Erythroblast (primary cell): ENCODE measurements around the gene PLCB4.

Source experiments
- GATA1 ChIP-seq: IDR thresholded peaks from 2 replicates; pipeline ENCODE4 v1.6.1; 2011; ENCODE audit warnings: low read depth, mild to moderate bottlenecking, control low read depth, low read length, moderate library complexity
- POLR2A ChIP-seq: IDR thresholded peaks from 2 replicates; pipeline ENCODE4 v1.6.1; 2011; ENCODE audit warnings: mild to moderate bottlenecking, low read length

- TF ChIP-seq POLR2A (no peak), GATA1 (no peak)
Observed at GRCh38 chr20:9308056-9308455, 239.2 kb downstream of the PLCB4 start.
